Parietal lobe (tissue), 1 donor: ENCODE measurements around the gene ZNF554. TPM values are rescaled to one million over a fixed set of nuclear protein-coding genes. Genes with fewer than 3 reads are reported as not detected.

Experiments used
- total RNA-seq: library from RNA; depleted of rRNA; stranded (reverse); fragments of >200 nt; gene quantifications from one replicate; pipeline ENCODE4 v1.2.3, GENCODE V29; 2014

Gene ZNF554
- total RNA-seq, result 15.7 TPM

DNA sequence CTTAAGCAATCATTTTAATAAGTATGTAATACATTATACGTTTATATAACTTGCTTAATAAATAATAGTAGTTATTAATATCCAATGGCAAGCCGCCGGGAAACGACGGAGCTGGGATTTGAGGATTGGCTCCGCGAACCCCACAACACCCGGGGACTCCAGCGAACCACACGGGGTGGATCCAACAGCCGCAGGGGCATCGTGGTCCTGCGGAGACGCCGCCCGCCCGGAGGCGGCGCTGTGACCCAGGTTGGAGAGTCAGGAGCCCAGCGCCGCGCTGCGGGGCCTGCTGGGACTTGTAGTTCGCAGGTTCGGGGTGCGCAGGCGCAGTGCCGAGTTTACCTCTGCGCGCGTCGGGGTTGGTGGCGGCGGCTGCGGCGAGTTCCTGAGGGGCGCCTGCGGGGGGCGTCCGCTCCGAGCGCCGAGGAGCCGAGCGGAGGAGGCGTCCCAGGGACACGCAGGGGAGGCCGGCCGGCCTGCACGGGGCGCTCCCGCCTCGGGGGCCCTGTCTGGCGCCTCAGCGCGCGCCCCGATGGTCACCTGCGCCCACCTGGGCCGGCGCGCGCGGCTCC lies at the start of gene ZNF554:
Gene ZNF554, plus strand, starts transcription at position 329 of the 572 bp plus-strand sequence. Its CDS starts 204 bp downstream, at position 533.

GRCh38 chr19:2782936-2783780 lies 36.5 kb upstream of the ZNF554 start, which contains the start of gene SGTA:
SGTA (minus strand) TSS chr19:2783273; CDS start chr19:2769068, 14,205 bp downstream.

GRCh38 chr19:2785244-2785997 lies 34.2 kb upstream of the ZNF554 start, which contains the start of gene THOP1:
THOP1 (plus strand) TSS chr19:2785503; CDS start chr19:2785663, 160 bp downstream.

DNA sequence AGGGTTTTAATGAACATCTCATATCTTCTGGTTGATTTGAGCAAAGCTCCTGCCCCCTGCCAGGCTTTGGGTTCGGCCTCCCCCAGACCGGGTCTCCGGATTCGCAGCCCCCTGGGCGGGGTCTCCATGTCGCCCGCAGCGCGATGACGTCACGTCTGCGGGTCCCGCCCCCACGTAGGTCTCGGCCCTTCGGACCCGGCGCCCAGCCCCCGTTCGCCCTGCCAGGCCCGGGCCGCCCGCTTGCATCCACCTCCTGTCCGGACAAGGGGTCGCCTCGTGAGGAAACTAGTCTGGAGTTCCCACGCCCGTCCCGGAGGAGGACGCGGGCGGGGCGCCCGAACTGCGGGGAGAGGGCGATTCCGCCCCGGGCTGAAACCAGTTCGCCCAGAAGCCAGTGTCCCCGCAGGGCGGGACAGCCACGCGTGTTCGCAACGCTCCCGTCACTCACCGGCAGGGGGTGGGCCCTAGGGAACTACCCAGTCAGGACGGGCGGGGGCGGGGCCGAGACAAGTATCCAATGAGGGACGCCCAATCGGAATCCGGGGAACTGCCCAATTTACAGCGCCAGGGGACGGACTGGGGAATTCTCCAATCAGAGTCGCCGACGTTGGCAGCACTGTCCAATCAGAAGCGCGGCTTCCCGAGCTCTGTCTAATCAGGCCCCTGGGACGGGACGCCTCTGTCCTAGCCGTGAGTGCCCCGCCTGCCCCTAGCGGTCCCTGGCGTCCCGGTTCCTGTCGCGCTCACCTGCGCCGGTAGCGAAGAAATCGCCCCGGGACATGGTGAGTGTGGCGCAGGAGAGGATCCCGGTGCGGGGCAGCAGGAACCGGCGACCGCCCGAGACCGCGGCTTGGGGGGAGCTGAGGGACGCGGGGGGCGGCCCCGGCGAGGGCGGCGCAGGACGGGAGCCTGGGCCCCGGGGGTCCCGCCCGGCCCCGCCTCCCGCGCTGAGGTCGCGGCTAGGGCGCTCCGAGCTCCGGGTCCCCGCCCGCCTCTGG lies 21.4 kb downstream of the ZNF554 start, which contains the start of gene ZNF555:
Gene ZNF555, plus strand, starts transcription at position 682 of the 998 bp plus-strand sequence. Its CDS starts 98 bp downstream, at position 780.

GRCh38 chr19:2867025-2867991 lies 47.6 kb downstream of the ZNF554 start, which contains the start of gene ZNF556:
ZNF556 (plus strand) TSS chr19:2867335; CDS start chr19:2867422, 87 bp downstream.

Other genes starting within 250 kb of the ZNF554 start
- gene GNG7, start 117.2 kb upstream of the ZNF554 start, total RNA-seq, result 5.6 TPM
- 23.8 TPM for gene DIRAS1, start 98.5 kb upstream of the ZNF554 start, total RNA-seq
- gene SLC39A3, start 79.9 kb upstream of the ZNF554 start, total RNA-seq, result 22.5 TPM
- 40.4 TPM for gene SGTA, start 36.6 kb upstream of the ZNF554 start, total RNA-seq
- gene THOP1, start 34.4 kb upstream of the ZNF554 start, total RNA-seq, result 40.7 TPM
- 27.9 TPM for gene ZNF555, start 21.6 kb downstream of the ZNF554 start, total RNA-seq
- not detected for gene ZNF556, start 47.5 kb downstream of the ZNF554 start, total RNA-seq
- 4.4 TPM for gene ZNF57, start 81.1 kb downstream of the ZNF554 start, total RNA-seq
- 9.7 TPM for gene ZNF77, start 125.1 kb downstream of the ZNF554 start, total RNA-seq
- gene TLE6, start 157.7 kb downstream of the ZNF554 start, total RNA-seq, result 1.9 TPM
- 11.3 TPM for gene TLE2, start 209.4 kb downstream of the ZNF554 start, total RNA-seq
- 151 TPM for gene TLE5, start 242.6 kb downstream of the ZNF554 start, total RNA-seq